Fibroblast of lung (primary cell): ENCODE measurements around the gene SRGAP1. TPM values are rescaled to one million over a fixed set of nuclear protein-coding genes. Genes with fewer than 3 reads are reported as not detected.

Experiments used
- DNase-seq, 2 donors: peaks; one replicate each; pipeline versions ENCODE4 v3.0.0 to v3.0.0-alpha.2; 2010; ENCODE audit warnings: low read depth in 2 of 2
- H2AFZ ChIP-seq: 2 replicates; pipeline ENCODE4 v1.5.1; 2012; ENCODE audit warnings: low read length, control low read depth, inconsistent platforms
- H3K27ac ChIP-seq: 2 replicates; pipeline ENCODE4 v1.5.1; 2011; ENCODE audit warnings: low read length, control low read depth; ENCODE audit not compliant: insufficient read depth
- H3K27me3 ChIP-seq: 2 replicates; pipeline ENCODE4 v1.5.1; 2011; ENCODE audit warnings: mild to moderate bottlenecking, low read length; ENCODE audit not compliant: control insufficient read depth, insufficient read depth
- H3K36me3 ChIP-seq: 2 replicates; pipeline ENCODE4 v1.5.1; 2011; ENCODE audit warnings: low read length; ENCODE audit not compliant: control insufficient read depth, insufficient read depth
- H3K4me1 ChIP-seq: 2 replicates; pipeline ENCODE4 v1.5.1; 2011; ENCODE audit warnings: low read length; ENCODE audit not compliant: control insufficient read depth, insufficient read depth; ENCODE audit errors: extremely low read depth
- H3K4me2 ChIP-seq: 2 replicates; pipeline ENCODE4 v1.5.1; 2011; ENCODE audit warnings: low read length, control low read depth; ENCODE audit not compliant: insufficient read depth; ENCODE audit errors: extremely low read depth
- H3K4me3 ChIP-seq, 4 experiments: fragments of 200-600 bp in 1 of 4; sonication (generic) in 1 of 4; replicated peaks in 1 of 4; 2 replicates each; pipeline ENCODE4 v1.5.1; 2011 to 2016; ENCODE audit warnings: low read length in 4 of 4, low read depth in 3 of 4, mild to moderate bottlenecking in 3 of 4, control low read depth in 2 of 4, inconsistent platforms in 1 of 4, mixed read lengths in 1 of 4; ENCODE audit not compliant: insufficient read depth in 1 of 4; ENCODE audit errors: control extremely low read depth in 1 of 4
- H3K79me2 ChIP-seq: 2 replicates; pipeline ENCODE4 v1.5.1; 2012; ENCODE audit warnings: mild to moderate bottlenecking, low read length, inconsistent platforms; ENCODE audit not compliant: control insufficient read depth, insufficient read depth
- H3K9ac ChIP-seq: 2 replicates; pipeline ENCODE4 v1.5.1; 2011; ENCODE audit warnings: mild to moderate bottlenecking, low read length, control low read depth; ENCODE audit not compliant: insufficient read depth
- H3K9me3 ChIP-seq: 2 replicates; pipeline ENCODE4 v1.5.1; 2012; ENCODE audit warnings: low read depth, low read length; ENCODE audit not compliant: control insufficient read depth, insufficient read depth
- H4K20me1 ChIP-seq: 2 replicates; pipeline ENCODE4 v1.5.1; 2011; ENCODE audit warnings: low read length; ENCODE audit not compliant: control insufficient read depth, insufficient read depth; ENCODE audit errors: extremely low read depth
- EZH2 ChIP-seq: IDR thresholded peaks from 2 replicates; pipeline ENCODE4 v1.5.1; 2012; ENCODE audit warnings: low read length, control low read depth, mild to moderate bottlenecking; ENCODE audit errors: missing control alignments
- polyA plus RNA-seq, 2 donors: library from polyadenylated mRNA; depleted of rRNA in 1 of 2; stranded (reverse) in 1 of 2; unstranded in 1 of 2; fragments of >200 nt; gene quantifications; 2 replicates each; pipeline ENCODE4 v1.2.1, GENCODE V29; 2011 to 2012; ENCODE audit warnings: missing spikeins in 1 of 2
- total RNA-seq: library from RNA; depleted of rRNA; stranded (reverse); fragments of >200 nt; gene quantifications from 2 replicates; pipeline ENCODE4 v1.2.1, GENCODE V29; 2014
- TF ChIP-seq, protein P1 (sequence below), 2 donors: IDR thresholded peaks in 1 of 2; conservative IDR thresholded peaks in 1 of 2; 1 replicate in 1 of 2; 2 replicates in 1 of 2; pipeline ENCODE4 v1.5.1; 2011 to 2012; ENCODE audit warnings: low read length in 2 of 2, control low read depth in 1 of 2, inconsistent platforms in 1 of 2, low read depth in 1 of 2, mild to moderate bottlenecking in 1 of 2

SRGAP1 gene
- total and polyA plus RNA-seq, 2 donors (not counting 1 experiment from before 2014, with no cell fraction given): 18.9 to 30.2 TPM

DNA sequence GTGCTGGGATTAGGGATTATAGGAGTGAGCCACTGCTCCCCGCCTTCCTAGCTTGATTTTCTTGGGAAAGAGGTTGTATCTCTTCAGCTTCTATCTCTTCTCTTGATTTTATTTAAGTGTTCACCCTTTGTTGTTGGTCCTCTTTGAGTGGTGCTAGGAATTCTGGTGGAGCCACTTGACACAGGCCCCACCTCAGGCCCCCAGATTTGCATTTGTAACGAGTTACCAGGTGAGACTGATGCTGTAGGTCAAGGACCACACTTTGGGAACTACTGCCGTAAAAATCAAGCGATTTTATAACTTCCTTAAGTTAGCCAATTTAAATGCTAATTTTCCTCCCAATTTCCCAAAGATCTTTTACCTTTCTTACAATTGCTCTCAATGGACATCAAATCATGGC, 26.3 kb downstream of the SRGAP1 start:
- Histone ChIP-seq H2AFZ (no peak overlapping the region), H3K9me3 (no peaks in the 10 kb centered on the region), H3K4me2 (no peak overlapping the region), H3K4me3 (no peak overlapping the region), H3K79me2 (peaks cover 89% of the 10 kb centered on the region), H3K27me3 (no peaks in the 10 kb centered on the region), H4K20me1 (no peaks in the 10 kb centered on the region), H3K27ac (no peak overlapping the region), H3K36me3 (no peaks in the 10 kb centered on the region), H3K9ac (no peak overlapping the region), H3K4me1 (no peaks in the 10 kb centered on the region)
- no peak for TF ChIP-seq EZH2
- TF ChIP-seq, protein P1, sequence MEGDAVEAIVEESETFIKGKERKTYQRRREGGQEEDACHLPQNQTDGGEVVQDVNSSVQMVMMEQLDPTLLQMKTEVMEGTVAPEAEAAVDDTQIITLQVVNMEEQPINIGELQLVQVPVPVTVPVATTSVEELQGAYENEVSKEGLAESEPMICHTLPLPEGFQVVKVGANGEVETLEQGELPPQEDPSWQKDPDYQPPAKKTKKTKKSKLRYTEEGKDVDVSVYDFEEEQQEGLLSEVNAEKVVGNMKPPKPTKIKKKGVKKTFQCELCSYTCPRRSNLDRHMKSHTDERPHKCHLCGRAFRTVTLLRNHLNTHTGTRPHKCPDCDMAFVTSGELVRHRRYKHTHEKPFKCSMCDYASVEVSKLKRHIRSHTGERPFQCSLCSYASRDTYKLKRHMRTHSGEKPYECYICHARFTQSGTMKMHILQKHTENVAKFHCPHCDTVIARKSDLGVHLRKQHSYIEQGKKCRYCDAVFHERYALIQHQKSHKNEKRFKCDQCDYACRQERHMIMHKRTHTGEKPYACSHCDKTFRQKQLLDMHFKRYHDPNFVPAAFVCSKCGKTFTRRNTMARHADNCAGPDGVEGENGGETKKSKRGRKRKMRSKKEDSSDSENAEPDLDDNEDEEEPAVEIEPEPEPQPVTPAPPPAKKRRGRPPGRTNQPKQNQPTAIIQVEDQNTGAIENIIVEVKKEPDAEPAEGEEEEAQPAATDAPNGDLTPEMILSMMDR (conservative IDR thresholded peaks at IDR 0.05 in 1 of 2, IDR thresholded peaks at IDR 0.05 in 1 of 2; ENCODE audit: low read depth in 1 of 2, low read length in 2 of 2): no peak
- no peak for DNase-seq

DNA sequence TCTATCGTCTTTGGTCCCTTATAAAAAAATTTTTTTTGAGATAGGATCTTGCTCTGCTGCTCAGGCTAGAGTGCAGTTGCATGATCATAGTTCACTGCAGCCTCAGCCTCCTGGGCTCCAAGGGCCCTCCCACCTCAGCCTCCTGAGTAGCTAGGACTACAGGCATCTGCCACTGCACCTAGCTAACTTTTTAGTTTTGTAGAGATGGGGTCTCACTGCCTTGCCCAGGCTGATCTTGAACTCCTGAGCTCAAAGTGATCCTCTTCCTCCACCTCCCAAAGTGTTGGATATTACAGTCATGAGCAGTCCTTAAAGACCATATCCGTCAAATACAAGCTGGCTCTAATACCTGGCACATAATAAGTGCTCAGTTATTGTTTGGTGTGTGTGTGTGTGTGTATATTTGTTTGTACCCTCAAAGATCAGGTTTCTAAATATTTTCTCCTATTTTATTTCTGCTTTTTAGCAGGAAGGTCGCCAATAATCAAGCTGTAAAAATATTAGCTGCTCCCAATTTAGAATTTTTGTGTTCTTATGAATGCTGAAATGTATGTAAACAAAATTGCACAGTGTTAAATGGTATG, 30.5 kb downstream of the SRGAP1 start:
- peaks cover 91% of the 10 kb centered on the region for H3K79me2 ChIP-seq
- H3K9me3 ChIP-seq: no peaks in the 10 kb centered on the region
- H2AFZ ChIP-seq: no peak overlapping the region
- H3K9ac ChIP-seq: no peak overlapping the region
- H3K4me2 ChIP-seq: no peak overlapping the region
- no peaks in the 10 kb centered on the region for H3K36me3 ChIP-seq
- no peak overlapping the region for H3K4me3 ChIP-seq
- no peak for TF ChIP-seq EZH2
- TF ChIP-seq, protein P1 (conservative IDR thresholded peaks at IDR 0.05 in 1 of 2, IDR thresholded peaks at IDR 0.05 in 1 of 2; ENCODE audit: low read depth in 1 of 2, low read length in 2 of 2): no peak
- DNase-seq: no peak
- no peaks in the 10 kb centered on the region for H3K27me3 ChIP-seq
- H3K4me1 ChIP-seq: no peaks in the 10 kb centered on the region
- no peak overlapping the region for H3K27ac ChIP-seq
- H4K20me1 ChIP-seq: no peaks in the 10 kb centered on the region

DNA sequence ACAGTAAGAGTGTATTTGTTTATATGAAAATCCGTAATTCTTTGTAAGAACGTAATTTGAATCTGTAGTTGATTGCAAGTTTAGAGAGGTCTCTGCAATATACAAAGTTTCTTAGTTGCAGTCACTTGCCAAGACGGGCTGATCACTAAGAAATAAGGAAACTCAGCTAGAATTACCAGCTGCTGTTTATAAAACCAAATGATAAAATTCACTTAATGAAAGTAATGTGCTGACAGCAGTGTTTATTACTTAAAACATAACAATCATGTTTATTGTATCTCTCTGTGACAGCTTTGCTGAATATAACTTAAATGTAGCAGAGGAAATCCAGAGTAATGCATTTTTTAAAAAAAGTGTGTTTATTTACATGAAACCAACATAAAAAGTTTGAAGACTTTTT, 31.2 kb downstream of the SRGAP1 start:
- H3K27me3 ChIP-seq: no peaks in the 10 kb centered on the region
- H2AFZ ChIP-seq: no peak overlapping the region
- DNase-seq: peak in 1 of 2 donors; percentile 62
- H3K4me3 ChIP-seq: no peak overlapping the region
- H3K27ac ChIP-seq: no peak overlapping the region
- H3K9ac ChIP-seq: no peak overlapping the region
- H3K4me2 ChIP-seq: no peak overlapping the region
- no peaks in the 10 kb centered on the region for H4K20me1 ChIP-seq
- no peaks in the 10 kb centered on the region for H3K36me3 ChIP-seq
- no peaks in the 10 kb centered on the region for H3K9me3 ChIP-seq
- peaks cover 91% of the 10 kb centered on the region for H3K79me2 ChIP-seq
- TF ChIP-seq, protein P1 (conservative IDR thresholded peaks at IDR 0.05 in 1 of 2, IDR thresholded peaks at IDR 0.05 in 1 of 2; ENCODE audit: low read depth in 1 of 2, low read length in 2 of 2): no peak
- TF ChIP-seq EZH2: no peak
- H3K4me1 ChIP-seq: no peaks in the 10 kb centered on the region
